Activated CD4-positive, alpha-beta T cell treated with anti-CD3 and anti-CD28 coated beads for 1 hour (primary cell): ENCODE data around the gene ART3.
A peak's percentile ranks its signal among the peaks of the same experiment; 100 is the strongest.
"Not testable (repeated sequence)": the region's sequence is repeated elsewhere in the genome, so short reads cannot be mapped to it uniquely, and the experiment has no call there.

Experiments
- DNase-seq: peaks from one replicate; pipeline ENCODE4 v3.0.0-alpha.2; 2020

The ART3 gene

GRCh38 chr4:76074468-76074867 lies at the start of gene ART3:
Gene ART3 (plus strand): TSS chr4:76074709. CDS start chr4:76075890, 1,181 bp downstream.
- no peak for DNase-seq

GRCh38 chr4:76028350-76028765 lies 46.2 kb upstream of the ART3 start:
- DNase-seq: no peak

GRCh38 chr4:76029300-76029699 lies 45.2 kb upstream of the ART3 start:
- no peak for DNase-seq

GRCh38 chr4:76035141-76035540 lies 39.4 kb upstream of the ART3 start:
- DNase-seq: no peak

GRCh38 chr4:76035799-76036380 lies 38.6 kb upstream of the ART3 start, which contains the start of gene CXCL11:
Gene CXCL11 (minus strand): TSS chr4:76036070. CDS start chr4:76035987, 83 bp downstream.
- DNase-seq: no peak

- DNase-seq: no peak
Observed at GRCh38 chr4:76036855-76037254, 37.7 kb upstream of the ART3 start.

GRCh38 chr4:76042241-76042998 lies 32.1 kb upstream of the ART3 start:
- not testable (repeated sequence) for DNase-seq

- DNase-seq: not testable (repeated sequence)
Observed at GRCh38 chr4:76043306-76043705, 31.2 kb upstream of the ART3 start.

GRCh38 chr4:76044686-76045085 lies 29.8 kb upstream of the ART3 start:
- not testable (repeated sequence) for DNase-seq

- not testable (repeated sequence) for DNase-seq
Observed at GRCh38 chr4:76049860-76050416, 24.6 kb upstream of the ART3 start.

GRCh38 chr4:76050560-76051050 lies 23.9 kb upstream of the ART3 start:
- DNase-seq: not testable (repeated sequence)

GRCh38 chr4:76053730-76054129 lies 20.8 kb upstream of the ART3 start:
- no peak for DNase-seq

GRCh38 chr4:76055016-76055415 lies 19.5 kb upstream of the ART3 start:
- DNase-seq: no peak

- no peak for DNase-seq
Observed at GRCh38 chr4:76055421-76055820, 19.1 kb upstream of the ART3 start.

GRCh38 chr4:76058302-76058701 lies 16.2 kb upstream of the ART3 start:
- no peak for DNase-seq

- DNase-seq: no peak
Observed at GRCh38 chr4:76058888-76059426, 15.6 kb upstream of the ART3 start.

GRCh38 chr4:76059750-76060149 lies 14.8 kb upstream of the ART3 start:
- no peak for DNase-seq

GRCh38 chr4:76060506-76060905 lies 14.0 kb upstream of the ART3 start:
- no peak for DNase-seq

- DNase-seq: no peak
Observed at GRCh38 chr4:76061421-76061820, 13.1 kb upstream of the ART3 start.

GRCh38 chr4:76061982-76062381 lies 12.5 kb upstream of the ART3 start:
- no peak for DNase-seq

- DNase-seq: no peak
Observed at GRCh38 chr4:76066546-76066945, 8.0 kb upstream of the ART3 start.

GRCh38 chr4:76067652-76068286 lies 6.7 kb upstream of the ART3 start:
- peak; percentile 39 for DNase-seq

- no peak for DNase-seq
Observed at GRCh38 chr4:76072760-76073159, 1.7 kb upstream of the ART3 start.
